Measurements from ENCODE around the gene C2orf92.
A peak's percentile ranks its signal among the peaks of the same experiment; 100 is the strongest.

C2orf92 gene

DNA sequence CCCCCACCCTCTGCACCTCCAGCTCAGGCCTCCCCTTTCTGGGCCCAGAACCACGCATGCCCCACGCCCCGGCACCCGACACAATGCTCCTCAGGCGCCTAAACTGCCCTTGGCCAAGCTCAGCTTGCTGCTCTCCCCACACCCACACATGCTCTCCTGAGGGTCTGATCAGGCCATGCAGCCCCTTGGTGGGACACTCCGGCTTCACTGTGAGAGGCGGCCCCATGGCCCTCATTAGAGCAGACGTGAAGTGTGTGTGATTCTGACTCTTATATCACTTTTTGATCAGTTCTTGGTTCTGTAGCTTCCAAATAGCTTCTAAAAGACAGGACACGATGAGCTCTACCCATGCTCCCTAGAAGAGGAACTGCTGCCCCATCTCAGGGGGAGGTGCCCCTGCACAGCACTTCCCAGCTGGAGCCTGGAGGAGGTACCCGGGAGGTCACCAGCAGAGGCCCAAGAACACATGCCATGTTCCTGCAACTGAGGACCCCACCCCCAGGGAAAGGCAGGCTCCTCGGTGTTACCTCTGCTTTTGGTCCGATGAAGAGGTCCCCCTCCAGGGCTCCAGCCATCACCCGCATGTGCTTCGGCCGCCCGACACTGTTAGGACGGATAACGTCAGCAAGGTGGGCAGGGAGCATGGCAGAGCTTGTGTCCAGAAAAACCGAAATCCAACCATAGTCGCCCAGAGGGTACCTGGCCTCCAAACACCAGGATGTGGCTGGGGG, 9.3 kb upstream of the C2orf92 start:
- no peak for DNase-seq (ENCODE audit: low spot score)
- no peak for TF ChIP-seq CTCF (IDR thresholded peaks at IDR 0.05; ENCODE audit: borderline replicate concordance, control extremely low read depth, extremely low read depth, insufficient read depth, missing control alignments)
- in situ Hi-C loops (cut with MboI; ENCODE audit: low sequenced_read_pairs, unreplicated experiment), result no loop called here

- no peak for DNase-seq (ENCODE audit: low spot score)
- TF ChIP-seq CTCF (IDR thresholded peaks at IDR 0.05; ENCODE audit: borderline replicate concordance, control extremely low read depth, extremely low read depth, insufficient read depth, missing control alignments), result no peak
- in situ Hi-C loops (cut with MboI; ENCODE audit: low sequenced_read_pairs, unreplicated experiment), result no loop called here
Measured at GRCh38 chr2:97660775-97661389, 8.6 kb upstream of the C2orf92 start.

DNA sequence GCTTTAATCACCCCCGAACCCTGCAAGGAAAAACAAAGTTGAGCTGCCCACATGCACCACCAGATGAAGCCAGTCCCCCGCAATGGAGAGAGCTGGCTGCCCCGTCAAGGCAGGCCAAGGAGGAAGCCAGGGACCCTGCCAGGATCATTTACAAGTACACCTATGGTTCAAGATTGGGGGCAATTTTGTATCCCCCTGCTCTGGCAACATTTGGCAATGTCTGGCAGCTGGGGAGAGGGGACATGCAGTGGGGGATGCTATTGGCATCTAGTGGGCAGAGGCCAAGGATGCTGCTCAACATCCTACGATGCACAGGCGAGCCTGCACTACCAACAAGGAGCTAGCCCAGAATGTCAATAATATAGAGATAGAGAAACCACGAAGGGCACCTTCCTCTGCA, 7.6 kb upstream of the C2orf92 start:
- no peak for TF ChIP-seq CTCF (IDR thresholded peaks at IDR 0.05; ENCODE audit: borderline replicate concordance, control extremely low read depth, extremely low read depth, insufficient read depth, missing control alignments)
- in situ Hi-C loops (cut with MboI; ENCODE audit: low sequenced_read_pairs, unreplicated experiment), result no loop called here
- DNase-seq (ENCODE audit: low spot score), result no peak

DNA sequence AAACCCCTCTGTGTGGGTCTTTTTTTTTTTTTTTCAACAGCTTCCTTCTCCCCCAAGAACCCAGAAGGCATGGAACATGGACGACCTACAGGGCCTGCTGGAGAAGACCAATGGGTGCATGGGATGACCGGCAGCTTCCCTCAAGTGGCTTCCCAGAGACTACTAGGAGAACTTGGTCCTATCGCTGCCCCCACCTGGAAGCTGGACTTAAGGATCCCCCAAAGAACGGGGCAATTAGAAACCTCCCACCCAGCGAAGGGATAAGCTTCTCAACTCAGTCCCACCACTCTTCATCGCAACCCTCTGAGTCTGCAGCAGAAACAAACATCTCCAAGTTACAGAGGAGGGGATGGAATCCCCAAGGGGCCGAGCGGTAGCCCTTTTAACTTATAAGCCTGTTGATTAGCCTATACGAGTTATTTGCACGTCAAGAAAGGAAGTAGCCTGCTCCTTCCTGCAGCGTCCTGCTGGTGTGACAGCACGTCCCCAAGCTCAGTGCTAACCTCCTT, 7.1 kb upstream of the C2orf92 start:
- TF ChIP-seq CTCF (IDR thresholded peaks at IDR 0.05; ENCODE audit: borderline replicate concordance, control extremely low read depth, extremely low read depth, insufficient read depth, missing control alignments), result no peak
- in situ Hi-C loops (cut with MboI; ENCODE audit: low sequenced_read_pairs, unreplicated experiment), result no loop called here
- DNase-seq (ENCODE audit: low spot score), result no peak

DNA sequence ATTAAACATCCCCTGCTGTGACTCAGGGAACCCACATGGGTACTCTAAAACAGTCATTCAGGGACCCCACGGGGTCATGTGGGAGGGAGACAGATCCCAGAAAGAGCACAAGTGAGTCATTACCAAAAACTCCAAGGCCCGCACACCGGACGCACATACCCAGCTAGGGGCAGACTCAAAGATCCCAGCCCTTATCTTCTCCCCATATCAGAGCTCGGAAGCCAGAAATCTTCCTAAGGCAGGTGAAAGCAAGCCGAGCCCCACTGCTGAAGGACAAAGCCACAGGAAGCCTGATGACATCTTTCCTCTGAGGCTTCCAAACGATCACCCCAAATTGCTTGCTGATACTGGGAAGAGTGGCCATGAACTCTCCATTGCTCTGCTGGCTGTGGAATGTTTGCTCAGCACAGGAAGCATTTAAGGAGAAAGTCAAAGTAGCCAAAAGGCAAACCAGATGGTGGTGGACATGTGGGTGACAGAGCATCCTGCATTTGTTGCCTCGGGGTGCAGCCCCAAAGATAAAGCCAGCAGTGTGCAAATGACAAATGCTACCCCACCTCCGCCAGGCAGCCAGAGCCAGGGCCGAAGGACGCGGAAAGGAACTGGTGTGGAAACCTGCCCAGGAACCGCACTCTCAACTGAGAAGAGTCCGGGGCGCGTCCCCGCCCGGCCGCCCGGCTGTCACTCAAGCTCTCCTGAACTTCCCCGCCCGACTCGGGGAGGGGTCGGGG, 6.5 kb upstream of the C2orf92 start:
- DNase-seq (ENCODE audit: low spot score), result peak; percentile 82
- TF ChIP-seq CTCF (IDR thresholded peaks at IDR 0.05; ENCODE audit: borderline replicate concordance, control extremely low read depth, extremely low read depth, insufficient read depth, missing control alignments), result no peak
- in situ Hi-C loops (cut with MboI; ENCODE audit: low sequenced_read_pairs, unreplicated experiment), result no loop called here

- TF ChIP-seq CTCF (IDR thresholded peaks at IDR 0.05; ENCODE audit: borderline replicate concordance, control extremely low read depth, extremely low read depth, insufficient read depth, missing control alignments), result no peak
- no peak for DNase-seq (ENCODE audit: low spot score)
- in situ Hi-C loops (cut with MboI; ENCODE audit: low sequenced_read_pairs, unreplicated experiment), result no loop called here
Measured at GRCh38 chr2:97663626-97663961, 5.9 kb upstream of the C2orf92 start.
